Fibroblast of mammary gland (primary cell): ENCODE results near the gene SMYD1.

Experiments
- DNase-seq: peaks from one replicate; pipeline ENCODE4 v3.0.0-alpha.2; 2010; ENCODE audit warnings: low read depth
- H3K4me3 ChIP-seq: 2 replicates; pipeline ENCODE4 v1.5.1; 2011; ENCODE audit warnings: low read depth, mild to moderate bottlenecking, low read length, moderate library complexity; ENCODE audit not compliant: control insufficient read depth
- CTCF ChIP-seq: conservative IDR thresholded peaks from 2 replicates; pipeline ENCODE4 v1.5.1; 2011; ENCODE audit warnings: low read depth, low read length, inconsistent platforms; ENCODE audit not compliant: control insufficient read depth, insufficient read depth

Gene SMYD1

DNA sequence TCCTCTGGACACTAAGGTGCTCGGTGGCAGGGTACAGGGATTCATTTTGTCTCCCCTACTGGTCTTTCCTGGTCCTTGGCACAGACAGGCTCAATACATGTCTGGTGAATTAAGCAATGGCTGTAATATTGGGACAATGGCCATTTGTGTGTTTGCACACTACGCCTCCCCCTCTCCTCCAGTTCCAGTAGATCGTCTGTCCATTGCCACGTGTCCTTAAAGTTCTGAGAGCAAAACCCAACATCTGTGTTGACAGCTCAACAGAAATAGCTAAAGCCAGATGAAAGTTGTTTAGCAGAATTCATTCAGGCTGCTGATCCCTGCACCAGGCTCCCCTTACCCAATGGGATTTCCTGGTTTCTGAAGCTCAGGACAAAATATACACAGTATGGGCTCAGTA lies 69.2 kb downstream of the SMYD1 start:
- no peak overlapping the region for H3K4me3 ChIP-seq
- DNase-seq, result no peak
- TF ChIP-seq CTCF, result no peak

DNA sequence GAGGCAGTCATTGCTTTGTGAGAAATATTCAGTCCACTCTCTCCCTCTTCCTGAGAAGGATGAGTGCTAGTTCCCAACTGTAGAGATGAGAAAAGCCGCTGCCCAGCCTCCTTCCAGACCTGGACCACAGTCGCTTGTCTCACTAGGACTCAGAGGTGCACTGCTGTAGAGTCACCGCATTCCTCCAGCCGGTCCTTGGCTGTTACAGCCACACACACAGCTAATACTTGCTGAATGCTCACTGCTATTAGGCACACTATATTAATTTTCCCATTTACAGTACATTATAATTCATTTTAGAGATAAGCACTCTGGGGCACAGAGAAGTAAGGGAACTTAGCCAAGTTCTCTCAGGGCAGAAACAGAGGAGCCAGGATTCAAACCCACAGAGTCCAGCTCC lies 70.2 kb downstream of the SMYD1 start:
- no peak for TF ChIP-seq CTCF
- DNase-seq, result no peak
- H3K4me3 ChIP-seq, result no peak overlapping the region

DNA sequence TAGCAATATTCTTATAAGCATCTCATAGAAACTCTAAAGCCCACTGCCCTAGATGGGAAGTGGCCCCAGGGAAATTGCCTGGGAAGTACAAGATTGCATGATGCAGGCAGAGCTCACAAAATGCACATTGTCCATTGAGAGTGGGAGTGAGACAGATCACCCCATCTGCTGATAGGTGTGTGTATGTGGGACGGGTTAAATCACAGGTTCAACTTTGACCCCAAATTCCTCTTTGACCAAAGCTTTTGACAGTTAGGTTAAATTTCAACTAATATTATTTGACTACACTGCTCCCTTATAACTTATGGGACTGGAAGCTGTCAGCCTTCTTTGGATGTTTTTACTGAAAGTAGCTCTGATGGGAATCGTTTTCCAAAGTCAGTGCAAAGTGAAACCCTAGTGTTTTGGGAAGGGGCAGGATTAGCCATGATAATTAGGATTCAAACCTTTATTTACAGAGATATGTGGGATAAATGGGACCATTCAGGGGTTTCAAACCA lies 71.6 kb downstream of the SMYD1 start:
- DNase-seq, result no peak
- TF ChIP-seq CTCF, result no peak
- H3K4me3 ChIP-seq, result no peak overlapping the region

DNA sequence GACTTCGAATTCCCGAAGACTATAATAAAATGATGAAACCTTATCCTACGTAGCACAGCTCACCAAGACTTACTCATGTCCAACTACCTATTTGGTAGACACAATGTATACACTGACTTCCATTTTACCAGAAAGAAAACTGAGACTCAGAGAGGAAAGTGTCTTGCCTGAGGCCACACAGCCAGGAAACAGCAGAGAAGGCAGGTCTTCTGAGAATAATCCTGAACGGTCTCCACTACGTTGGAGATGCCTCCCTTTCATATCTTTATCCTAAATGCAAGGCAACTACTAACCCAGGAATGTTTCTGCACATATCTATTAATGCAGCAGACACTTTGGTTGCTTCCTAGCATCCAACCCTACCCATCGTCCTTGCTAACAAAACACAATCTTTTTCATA lies 72.2 kb downstream of the SMYD1 start:
- TF ChIP-seq CTCF, result no peak
- no peak overlapping the region for H3K4me3 ChIP-seq
- no peak for DNase-seq

GRCh38 chr2:88141952-88142351 lies 74.3 kb downstream of the SMYD1 start:
- H3K4me3 ChIP-seq, result no peak overlapping the region
- DNase-seq, result no peak
- no peak for TF ChIP-seq CTCF

DNA sequence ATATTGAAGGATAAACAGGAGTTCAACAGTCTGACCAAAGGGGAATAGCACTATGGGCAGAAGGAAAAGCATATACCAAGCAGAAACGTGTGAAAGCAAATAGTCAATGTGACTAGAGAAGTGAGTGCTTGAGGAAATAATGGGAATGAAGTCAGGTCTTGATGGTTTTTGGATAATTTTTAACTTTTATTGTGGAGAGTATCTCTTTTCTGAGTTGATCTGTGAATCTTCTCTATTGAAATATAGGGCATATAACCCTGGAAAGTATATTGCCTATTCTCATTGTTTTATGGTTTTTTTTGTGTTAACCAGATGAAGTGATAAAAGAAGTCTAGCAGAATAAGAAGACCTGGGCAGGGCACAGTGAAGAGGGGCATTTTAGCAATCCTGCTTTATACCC lies 76.6 kb downstream of the SMYD1 start:
- DNase-seq, result no peak

More for the DNA sequence above, 76.6 kb downstream of the SMYD1 start:
- no peak for TF ChIP-seq CTCF
- H3K4me3 ChIP-seq, result no peak overlapping the region
